A673 (cell line): ENCODE results near the gene TMEM235. TPM values are rescaled to one million over a fixed set of nuclear protein-coding genes. Genes with fewer than 3 reads are reported as not detected.

Source experiments
- BruUV-seq: library from RNA; stranded (reverse); fragments of 400-500 nt; replicated peaks from 2 replicates; lab custom pipeline; 2021; lab: Mats Ljungman, UMichigan
- CTCF ChIA-PET: fragments of 300-600 bp; sonication (Branson Sonifier 250); formaldehyde crosslinking; loops from one replicate; lab custom pipeline; 2022; ENCODE audit warnings: antibody characterized with exemption; lab: Charles Lee
- POLR2A ChIA-PET: fragments of 300-600 bp; sonication (Branson Sonifier 250); formaldehyde crosslinking; loops from one replicate; lab custom pipeline; 2022; ENCODE audit warnings: antibody characterized with exemption; ENCODE audit not compliant: low non-redundant PET; lab: Charles Lee
- DNase-seq: peaks from one replicate; pipeline ENCODE4 v3.0.0-alpha.2; 2015; ENCODE audit warnings: low spot score
- H3K27ac ChIP-seq: fragments of 200-600 bp; sonication (generic); 2 replicates; pipeline ENCODE4 v1.5.1; 2016; ENCODE audit warnings: mixed run types, low read depth, mild to moderate bottlenecking, mixed read lengths, antibody characterized with exemption, low read length; ENCODE audit not compliant: poor library complexity, severe bottlenecking
- H3K27me3 ChIP-seq: fragments of 200-600 bp; sonication (generic); replicated peaks from 2 replicates; pipeline ENCODE4 v1.6.1; 2017; ENCODE audit warnings: mixed run types, low read depth, mild to moderate bottlenecking, mixed read lengths, antibody characterized with exemption, low read length; ENCODE audit not compliant: insufficient read depth, poor library complexity
- H3K36me3 ChIP-seq: fragments of 200-600 bp; sonication (generic); 2 replicates; pipeline ENCODE4 v1.6.1; 2016; ENCODE audit warnings: mixed run types, mild to moderate bottlenecking, mixed read lengths, antibody characterized with exemption, low read length; ENCODE audit not compliant: insufficient read depth, poor library complexity, severe bottlenecking
- H3K4me1 ChIP-seq: fragments of 200-600 bp; sonication (generic); 2 replicates; pipeline ENCODE4 v1.6.1; 2017; ENCODE audit warnings: mixed run types, mild to moderate bottlenecking, mixed read lengths, antibody characterized with exemption, low read length; ENCODE audit not compliant: insufficient read depth, poor library complexity, severe bottlenecking
- H3K4me3 ChIP-seq: fragments of 200-600 bp; sonication (generic); 2 replicates; pipeline ENCODE4 v1.5.1; 2016; ENCODE audit warnings: low read depth, mixed run types, mild to moderate bottlenecking, mixed read lengths, low read length; ENCODE audit not compliant: poor library complexity, severe bottlenecking
- H3K9me3 ChIP-seq: fragments of 200-600 bp; sonication (generic); 2 replicates; pipeline ENCODE4 v1.6.1; 2016; ENCODE audit warnings: mixed run types, low read depth, mild to moderate bottlenecking, mixed read lengths, antibody characterized with exemption, low read length; ENCODE audit not compliant: poor library complexity, severe bottlenecking
- CTCF ChIP-seq: fragments of 300-800, 200-600 bp; sonication (generic); conservative IDR thresholded peaks from 2 replicates; pipeline ENCODE4 v1.5.1; 2017; ENCODE audit warnings: low read depth, mild to moderate bottlenecking, antibody characterized with exemption, low read length, moderate library complexity, mixed read lengths
- EZH2 ChIP-seq: fragments of 200-600 bp; sonication (generic); IDR thresholded peaks from 2 replicates; pipeline ENCODE4 v1.6.1; 2017; ENCODE audit warnings: borderline replicate concordance, low read depth, mild to moderate bottlenecking, mixed read lengths, antibody characterized with exemption, low read length; ENCODE audit not compliant: poor library complexity, severe bottlenecking
- intact Hi-C: fragments of 100-400 bp; cut with micrococcal nuclease; formaldehyde crosslinking; loops from one replicate; pipeline ENCODE4 v1.10.0; 2022; ENCODE audit not compliant: unreplicated experiment
- total RNA-seq: library from RNA; stranded (reverse); gene quantifications from 2 replicates; pipeline ENCODE4 v1.2.3, GENCODE V29; 2021

The TMEM235 gene
- total RNA-seq, 1 experiment from 2014 or later, result not detected

- DNase-seq, result no peak
- POLR2A ChIA-PET, result no interaction called here
These were observed 21.3 kb upstream of the TMEM235 start for GRCh38 chr17:78210111-78210510.

GRCh38 chr17:78211032-78211431 lies 20.4 kb upstream of the TMEM235 start:
- H3K9me3 ChIP-seq, result no peaks in the 10 kb centered on the region
- H3K27ac ChIP-seq, result no peak overlapping the region
- no TSS peak for BruUV-seq
- TF ChIP-seq EZH2, result no peak
- no peak for TF ChIP-seq CTCF
- DNase-seq, result no peak
- H3K4me3 ChIP-seq, result no peak overlapping the region
- intact Hi-C loops, result no loop called here
- CTCF ChIA-PET, result no interaction called here
- no peaks in the 10 kb centered on the region for H3K27me3 ChIP-seq
- POLR2A ChIA-PET, result no interaction called here
- peaks cover 4% of the 10 kb centered on the region for H3K36me3 ChIP-seq
- peaks cover 4% of the 10 kb centered on the region for H3K4me1 ChIP-seq

More at GRCh38 chr17:78210111-78210510, 21.3 kb upstream of the TMEM235 start:
- Histone ChIP-seq H3K27ac (no peak overlapping the region), H3K4me3 (no peak overlapping the region), H3K4me1 (no peaks in the 10 kb centered on the region), H3K9me3 (no peaks in the 10 kb centered on the region), H3K27me3 (no peaks in the 10 kb centered on the region), H3K36me3 (peaks cover 4% of the 10 kb centered on the region)
- no TSS peak for BruUV-seq
- intact Hi-C loops, result no loop called here
- CTCF ChIA-PET, result no interaction called here
- TF ChIP-seq CTCF (no peak), EZH2 (no peak)

- Histone ChIP-seq H3K4me1 (peaks cover 4% of the 10 kb centered on the region), H3K36me3 (peaks cover 21% of the 10 kb centered on the region), H3K4me3 (peak within 1 kb of the TSS; percentile 98), H3K27ac (peak within 1 kb of the TSS; percentile 96), H3K27me3 (no peaks in the 10 kb centered on the region), H3K9me3 (no peaks in the 10 kb centered on the region)
- BruUV-seq, result no TSS peak
- peak; percentile 97 for DNase-seq
- POLR2A ChIA-PET, result no interaction called here
- CTCF ChIA-PET, result no interaction called here
- no peak for TF ChIP-seq EZH2
- no peak; the same call in 1 of the 2 replicates for TF ChIP-seq CTCF
- intact Hi-C loops, result no loop called here
These were observed 17.3 kb upstream of the TMEM235 start, which contains the start of gene BIRC5 for GRCh38 chr17:78214016-78214705. BIRC5 (plus strand) TSS chr17:78214253; CDS start chr17:78214317, 64 bp downstream.
